Coronary artery (tissue), 2 donors: ENCODE data around the gene DCTN4.

Experiments used
- DNase-seq: peaks from one replicate; pipeline ENCODE4 v3.0.0-alpha.2; 2017; ENCODE audit warnings: low spot score
- H3K27ac ChIP-seq, 2 donors: fragments of 200-600 bp; sonication (generic); one replicate each; pipeline ENCODE4 v1.5.1; 2016 to 2019
- H3K4me3 ChIP-seq: fragments of 200-600 bp; sonication (generic); 2 replicates; pipeline ENCODE4 v1.5.1; 2016; ENCODE audit warnings: mild to moderate bottlenecking, moderate library complexity
- TF ChIP-seq, protein P1 (sequence below): fragments of 200-600 bp; sonication (generic); IDR thresholded peaks from one replicate; pipeline ENCODE4 v1.5.1; 2019; ENCODE audit warnings: antibody characterized with exemption

The DCTN4 gene

DNA sequence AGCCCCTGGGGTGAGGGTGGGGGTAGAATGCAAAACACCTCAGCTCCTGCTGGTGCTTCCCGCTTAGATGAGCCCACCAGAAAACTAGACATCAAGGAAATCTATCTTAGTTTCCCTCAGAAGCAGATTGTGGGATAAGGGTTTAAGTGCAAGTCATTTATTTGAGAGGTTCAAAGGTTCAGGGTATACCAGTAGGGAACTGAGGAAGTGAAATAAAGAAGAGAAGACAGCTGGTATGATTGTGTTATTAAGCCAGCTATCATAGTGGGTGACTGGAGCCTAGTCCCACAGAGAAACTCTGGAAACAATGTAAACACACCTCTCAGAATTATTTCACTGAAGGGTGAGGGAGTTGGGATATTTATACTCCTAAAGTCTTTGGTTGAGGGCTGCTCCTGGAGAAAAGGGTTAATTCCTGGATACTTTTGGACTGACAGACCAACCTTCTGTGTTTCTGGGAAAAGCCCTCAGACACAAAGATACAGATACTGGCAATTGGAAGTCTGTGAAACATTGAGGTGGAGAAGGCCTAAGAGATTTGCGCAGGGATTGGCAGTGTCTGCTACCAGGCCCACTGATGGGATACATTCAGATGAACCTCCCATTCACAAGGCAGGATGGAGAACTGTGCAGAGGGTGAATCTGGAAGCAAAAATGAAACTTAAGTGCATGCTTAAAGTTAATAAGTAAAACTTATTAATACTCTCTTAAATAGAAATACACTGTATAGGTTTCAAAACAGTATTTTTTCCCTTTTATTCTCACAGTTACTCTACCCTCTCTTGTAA lies 6.4 kb upstream of the DCTN4 start:
- no peak overlapping the region for H3K4me3 ChIP-seq
- H3K27ac ChIP-seq: peak overlapping the region; percentile 46 to 83
- TF ChIP-seq, protein P1, sequence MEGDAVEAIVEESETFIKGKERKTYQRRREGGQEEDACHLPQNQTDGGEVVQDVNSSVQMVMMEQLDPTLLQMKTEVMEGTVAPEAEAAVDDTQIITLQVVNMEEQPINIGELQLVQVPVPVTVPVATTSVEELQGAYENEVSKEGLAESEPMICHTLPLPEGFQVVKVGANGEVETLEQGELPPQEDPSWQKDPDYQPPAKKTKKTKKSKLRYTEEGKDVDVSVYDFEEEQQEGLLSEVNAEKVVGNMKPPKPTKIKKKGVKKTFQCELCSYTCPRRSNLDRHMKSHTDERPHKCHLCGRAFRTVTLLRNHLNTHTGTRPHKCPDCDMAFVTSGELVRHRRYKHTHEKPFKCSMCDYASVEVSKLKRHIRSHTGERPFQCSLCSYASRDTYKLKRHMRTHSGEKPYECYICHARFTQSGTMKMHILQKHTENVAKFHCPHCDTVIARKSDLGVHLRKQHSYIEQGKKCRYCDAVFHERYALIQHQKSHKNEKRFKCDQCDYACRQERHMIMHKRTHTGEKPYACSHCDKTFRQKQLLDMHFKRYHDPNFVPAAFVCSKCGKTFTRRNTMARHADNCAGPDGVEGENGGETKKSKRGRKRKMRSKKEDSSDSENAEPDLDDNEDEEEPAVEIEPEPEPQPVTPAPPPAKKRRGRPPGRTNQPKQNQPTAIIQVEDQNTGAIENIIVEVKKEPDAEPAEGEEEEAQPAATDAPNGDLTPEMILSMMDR: no peak
- no peak for DNase-seq

DNA sequence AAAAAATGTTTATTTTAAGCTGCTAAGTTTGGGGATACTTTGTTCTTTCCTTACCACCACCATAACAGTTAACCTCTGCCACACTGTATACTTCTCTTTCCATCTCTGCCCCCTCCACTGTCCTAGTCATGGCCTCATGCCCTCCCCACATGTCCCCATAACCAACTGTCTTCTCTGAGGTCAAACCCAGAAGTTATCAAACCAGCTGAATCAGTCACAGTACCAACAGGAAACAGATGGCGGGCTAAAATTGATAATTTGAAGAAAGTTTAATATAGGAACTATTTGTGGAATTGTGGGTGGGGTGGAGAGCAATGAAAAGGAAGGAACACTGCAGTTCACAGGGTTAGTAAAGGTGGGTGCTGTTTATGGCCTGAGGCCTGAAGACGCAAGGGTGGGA lies 5.7 kb upstream of the DCTN4 start:
- TF ChIP-seq, protein P1: no peak
- Histone ChIP-seq H3K4me3 (no peak overlapping the region), H3K27ac (peak overlapping the region; percentile 46 to 83)
- DNase-seq: no peak

DNA sequence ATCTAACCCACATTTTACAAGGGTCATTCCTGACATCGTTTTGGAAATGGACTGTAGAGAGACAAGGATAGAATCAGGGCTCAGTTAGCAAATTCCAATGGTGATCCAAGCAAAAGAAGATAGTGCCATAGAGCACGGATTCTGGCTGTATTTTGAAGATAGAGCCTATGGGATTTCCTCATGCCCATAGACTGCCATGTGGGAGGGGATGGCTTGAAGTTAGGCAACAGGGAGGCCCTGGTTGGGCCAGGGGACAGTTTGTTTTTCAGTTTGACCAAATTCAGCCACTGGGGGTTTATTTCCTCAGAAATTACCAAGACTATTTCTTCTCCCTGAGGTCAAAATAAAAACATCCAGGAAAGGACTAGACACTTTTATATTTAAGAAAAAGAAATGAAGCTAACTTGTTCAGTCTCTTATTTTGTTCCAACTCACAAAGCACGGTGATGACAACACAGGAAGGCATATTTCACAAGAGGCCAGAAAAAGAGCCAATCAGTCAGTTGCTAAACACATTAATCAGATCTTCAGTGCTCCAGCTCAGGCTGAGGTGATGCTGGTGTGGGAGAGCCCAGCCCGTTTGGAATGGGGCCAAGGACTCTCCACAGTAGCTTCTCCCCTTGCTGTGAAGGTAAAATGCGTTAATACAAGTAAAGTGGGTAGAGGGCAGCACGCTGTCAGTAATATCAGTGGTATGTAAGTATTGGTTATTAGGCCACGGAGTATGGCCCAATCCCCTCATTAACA lies 4.4 kb upstream of the DCTN4 start:
- TF ChIP-seq, protein P1: no peak
- no peak overlapping the region for H3K4me3 ChIP-seq
- peak overlapping the region; percentile 50 to 83 for H3K27ac ChIP-seq
- DNase-seq: peak; percentile 81

DNA sequence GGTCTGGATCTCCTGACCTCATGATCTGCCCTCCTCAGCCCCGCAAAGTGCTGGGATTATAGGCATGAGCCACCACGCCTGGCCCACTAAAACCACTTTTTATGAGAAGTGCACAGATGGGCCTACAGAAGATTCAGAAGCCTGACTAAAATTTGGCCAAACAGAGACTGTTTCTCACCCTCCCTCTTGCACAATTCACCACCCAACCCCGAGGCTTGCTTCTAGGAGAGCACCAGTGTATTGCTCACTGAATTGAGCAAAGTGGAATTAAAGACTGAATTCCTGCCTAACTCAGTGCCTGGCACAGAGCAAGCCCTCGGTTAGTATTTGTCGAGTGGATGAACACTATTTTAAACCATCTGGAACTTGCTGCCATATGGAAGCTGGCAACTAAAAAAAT lies 3.4 kb upstream of the DCTN4 start:
- Histone ChIP-seq H3K4me3 (no peak overlapping the region), H3K27ac (peak overlapping the region; percentile 17 to 50)
- DNase-seq: no peak
- TF ChIP-seq, protein P1: no peak

DNA sequence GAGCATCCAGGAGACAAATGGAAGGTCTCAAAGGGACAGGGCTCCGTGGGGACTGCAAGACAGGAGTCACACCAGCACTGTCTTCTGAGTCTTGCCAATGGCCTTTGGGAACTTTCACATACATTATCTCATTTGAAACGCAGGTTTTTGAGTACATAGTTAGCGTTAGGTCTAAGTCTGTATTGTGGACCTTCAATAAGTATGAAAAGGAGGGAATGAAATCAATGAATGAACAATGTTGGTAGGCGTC lies 442 bp upstream of the DCTN4 start:
- TF ChIP-seq, protein P1: no peak
- peak overlapping the region; percentile 86 for H3K4me3 ChIP-seq

DNA sequence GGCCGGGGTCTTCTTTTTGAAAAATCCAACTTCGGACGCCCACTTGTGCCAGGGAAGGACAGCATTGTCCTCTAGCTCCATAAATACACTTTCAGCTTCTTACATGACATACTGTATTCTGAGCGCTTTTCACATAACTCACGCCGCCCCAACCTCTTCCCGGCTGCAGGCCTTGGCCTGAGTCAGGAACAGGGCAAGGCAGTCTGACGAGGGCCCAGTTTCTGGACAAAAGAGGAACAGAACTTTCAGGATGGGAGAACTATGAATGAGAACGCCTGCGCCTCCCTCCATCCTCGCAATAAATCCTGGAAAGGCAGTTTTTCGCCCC lies 650 bp downstream of the DCTN4 start:
- H3K27ac ChIP-seq: peak overlapping the region; percentile 93 to 99
- DNase-seq: no peak
- peak overlapping the region; percentile 86 for H3K4me3 ChIP-seq
- TF ChIP-seq, protein P1: no peak

More for the DNA sequence above, 442 bp upstream of the DCTN4 start:
- peak overlapping the region; percentile 93 to 99 for H3K27ac ChIP-seq
- DNase-seq: no peak

DNA sequence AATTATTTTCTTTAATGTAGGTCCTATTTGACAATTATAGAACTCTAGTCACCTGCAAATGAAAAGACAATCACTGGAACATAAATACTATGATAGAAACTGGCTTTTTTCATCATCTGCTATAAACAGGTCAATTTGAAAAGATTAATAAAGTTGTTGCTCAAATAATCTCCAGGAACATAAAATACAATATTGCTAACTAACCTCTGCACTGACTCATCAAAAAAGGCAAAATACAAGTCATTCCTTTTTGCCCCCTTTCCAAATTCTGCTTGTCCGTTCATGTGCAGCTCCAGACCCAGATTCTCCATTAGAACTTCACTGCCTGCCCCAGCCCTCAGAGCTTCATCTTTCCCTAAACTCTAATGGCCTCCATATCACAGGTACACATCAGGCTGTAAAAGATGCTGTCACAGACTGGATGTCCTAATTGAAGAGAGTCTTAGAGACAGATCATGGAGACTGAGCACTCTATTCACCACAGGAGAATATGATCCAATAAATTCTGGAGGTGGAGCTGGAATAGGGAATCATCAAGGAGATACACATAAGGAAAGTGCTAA lies 1.6 kb downstream of the DCTN4 start:
- H3K27ac ChIP-seq: peak overlapping the region in 1 of 2 donors; percentile 93
- TF ChIP-seq, protein P1: no peak
- H3K4me3 ChIP-seq: peak overlapping the region; percentile 86
- no peak for DNase-seq
